ENCODE measurements around the gene WIPF2. TPM values are rescaled to one million over a fixed set of nuclear protein-coding genes. Genes with fewer than 3 reads are reported as not detected.

WIPF2 gene
- total and polyA plus RNA-seq, 2 donors (not counting 3 experiments of a cell fraction or from before 2014, with no cell fraction given), result 8.4 to 30.4 TPM

DNA sequence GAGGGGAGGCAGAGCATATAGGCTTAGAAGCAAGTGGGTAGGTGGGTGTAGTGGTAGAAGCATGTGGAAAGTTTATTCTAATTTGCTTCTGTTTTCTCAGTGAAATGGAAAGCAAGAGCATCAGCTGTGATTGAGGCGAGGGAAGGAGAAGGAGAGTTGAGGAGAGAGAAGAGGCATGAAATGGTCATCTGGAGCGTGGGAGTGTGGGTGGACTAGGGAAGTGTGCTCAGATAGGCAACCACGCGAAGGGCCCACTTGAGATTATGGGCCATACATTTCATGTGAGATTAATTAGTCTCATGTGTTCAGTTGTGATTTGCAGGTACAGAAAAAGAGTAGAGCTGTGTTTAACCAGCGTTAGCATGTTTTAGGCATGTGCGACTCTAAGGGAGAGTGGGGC, 47.8 kb downstream of the WIPF2 start:
- TF ChIP-seq MYC (IDR thresholded peaks at IDR 0.05; ENCODE audit: low read depth, low read length) (no peak), POLR2AphosphoS5 (IDR thresholded peaks at IDR 0.05; ENCODE audit: insufficient read depth, low read depth, low read length) (no peak)
- TF ChIP-seq, protein P1, sequence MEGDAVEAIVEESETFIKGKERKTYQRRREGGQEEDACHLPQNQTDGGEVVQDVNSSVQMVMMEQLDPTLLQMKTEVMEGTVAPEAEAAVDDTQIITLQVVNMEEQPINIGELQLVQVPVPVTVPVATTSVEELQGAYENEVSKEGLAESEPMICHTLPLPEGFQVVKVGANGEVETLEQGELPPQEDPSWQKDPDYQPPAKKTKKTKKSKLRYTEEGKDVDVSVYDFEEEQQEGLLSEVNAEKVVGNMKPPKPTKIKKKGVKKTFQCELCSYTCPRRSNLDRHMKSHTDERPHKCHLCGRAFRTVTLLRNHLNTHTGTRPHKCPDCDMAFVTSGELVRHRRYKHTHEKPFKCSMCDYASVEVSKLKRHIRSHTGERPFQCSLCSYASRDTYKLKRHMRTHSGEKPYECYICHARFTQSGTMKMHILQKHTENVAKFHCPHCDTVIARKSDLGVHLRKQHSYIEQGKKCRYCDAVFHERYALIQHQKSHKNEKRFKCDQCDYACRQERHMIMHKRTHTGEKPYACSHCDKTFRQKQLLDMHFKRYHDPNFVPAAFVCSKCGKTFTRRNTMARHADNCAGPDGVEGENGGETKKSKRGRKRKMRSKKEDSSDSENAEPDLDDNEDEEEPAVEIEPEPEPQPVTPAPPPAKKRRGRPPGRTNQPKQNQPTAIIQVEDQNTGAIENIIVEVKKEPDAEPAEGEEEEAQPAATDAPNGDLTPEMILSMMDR (IDR thresholded peaks at IDR 0.05; ENCODE audit: extremely low read depth in 1 of 2, insufficient read depth in 1 of 2, low read depth in 1 of 2, low read length in 2 of 2), result no peak
- H3K4me2 ChIP-seq (ENCODE audit: insufficient read depth, low read length), result no peak overlapping the region
- H4K20me1 ChIP-seq (replicated peaks; ENCODE audit: control insufficient read depth, extremely low read depth, insufficient read depth, low read length), result no peaks in the 10 kb centered on the region
- ChIA-PET POLR2A (no interaction called here), CTCF (interaction anchor here (0.8 to 3.2 kb wide), 5 partner anchors 14 to 65 kb away, joined by 3 to 9 read pairs (median 3); no protein-coding TSS in a partner anchor)
- no peaks in the 10 kb centered on the region for H3K9me3 ChIP-seq (replicated peaks; ENCODE audit: control insufficient read depth, insufficient read depth, low read length)
- H3K4me3 ChIP-seq (replicated peaks in 1 of 3; ENCODE audit: insufficient read depth in 1 of 3, low read depth in 1 of 3, low read length in 3 of 3), result no peak overlapping the region
- no peak overlapping the region for H3K27ac ChIP-seq (ENCODE audit: insufficient read depth, low read depth, low read length)
- H3K9ac ChIP-seq (replicated peaks; ENCODE audit: extremely low read depth, insufficient read depth, low read length), result no peak overlapping the region
- intact Hi-C loops (cut with micrococcal nuclease) (no loop called here), dilution Hi-C loops (cut with MboI; ENCODE audit: extremely low pct_ligation_motif_present, low sequenced_read_pairs) (no loop called here)
- no peaks in the 10 kb centered on the region for H3K79me2 ChIP-seq (ENCODE audit: control insufficient read depth, insufficient read depth, low read length)
- H3K9me1 ChIP-seq (replicated peaks; ENCODE audit: control insufficient read depth, extremely low read depth, insufficient read depth, low read length), result no peaks in the 10 kb centered on the region
- no peaks in the 10 kb centered on the region for H3K27me3 ChIP-seq (ENCODE audit: control insufficient read depth in 2 of 2, insufficient read depth in 2 of 2, low read length in 2 of 2)
- H3K4me1 ChIP-seq (ENCODE audit: control insufficient read depth, extremely low read depth, insufficient read depth, low read length), result no peaks in the 10 kb centered on the region
- FAIRE-seq (no peak), DNase-seq (ENCODE audit: low read depth, low spot score) (no peak)
- BruUV-seq (replicated peaks), result no TSS peak
- H2AFZ ChIP-seq (ENCODE audit: low read depth, low read length), result no peak overlapping the region
- peaks cover 12 to 30% of the 10 kb centered on the region in 2 experiments for H3K36me3 ChIP-seq (ENCODE audit: control insufficient read depth in 2 of 2, extremely low read depth in 1 of 2, insufficient read depth in 2 of 2, low read length in 2 of 2)

DNA sequence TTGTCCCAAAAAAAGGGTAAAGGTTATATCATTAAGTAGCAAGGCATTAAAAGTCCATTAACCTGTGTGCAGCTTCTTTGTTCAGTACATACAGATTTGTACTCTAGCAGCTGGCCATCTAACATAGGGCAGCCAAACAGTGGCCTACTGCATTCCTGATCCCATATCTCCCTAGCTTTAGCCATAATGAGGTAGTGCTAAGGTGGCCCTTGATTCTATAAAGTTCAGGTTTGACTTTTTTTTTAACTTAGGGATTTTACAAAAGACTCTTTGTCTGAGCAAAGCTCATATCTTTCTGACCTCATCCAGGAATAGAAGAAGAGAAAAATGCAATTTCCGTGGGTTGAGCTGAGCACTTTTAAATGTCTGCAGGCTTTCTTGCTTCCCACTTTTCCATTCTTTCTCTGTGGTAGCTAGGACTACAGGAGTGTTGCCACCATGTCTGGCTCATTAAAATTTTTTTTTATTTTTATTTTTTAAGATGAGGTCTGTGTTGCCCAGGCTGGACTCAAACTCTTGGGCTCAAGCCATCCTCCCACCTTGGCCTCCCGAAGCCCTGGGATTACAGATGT, 49.1 kb downstream of the WIPF2 start:
- Histone ChIP-seq H3K4me1 (ENCODE audit: control insufficient read depth, extremely low read depth, insufficient read depth, low read length) (no peaks in the 10 kb centered on the region), H3K27me3 (ENCODE audit: control insufficient read depth in 2 of 2, insufficient read depth in 2 of 2, low read length in 2 of 2) (no peaks in the 10 kb centered on the region), H4K20me1 (replicated peaks; ENCODE audit: control insufficient read depth, extremely low read depth, insufficient read depth, low read length) (no peaks in the 10 kb centered on the region), H3K9me3 (replicated peaks; ENCODE audit: control insufficient read depth, insufficient read depth, low read length) (no peaks in the 10 kb centered on the region), H3K9me1 (replicated peaks; ENCODE audit: control insufficient read depth, extremely low read depth, insufficient read depth, low read length) (no peaks in the 10 kb centered on the region), H3K36me3 (ENCODE audit: control insufficient read depth in 2 of 2, extremely low read depth in 1 of 2, insufficient read depth in 2 of 2, low read length in 2 of 2) (peaks cover 7 to 25% of the 10 kb centered on the region in 2 experiments), H3K9ac (replicated peaks; ENCODE audit: extremely low read depth, insufficient read depth, low read length) (no peak overlapping the region), H3K79me2 (ENCODE audit: control insufficient read depth, insufficient read depth, low read length) (no peaks in the 10 kb centered on the region), H2AFZ (ENCODE audit: low read depth, low read length) (no peak overlapping the region), H3K27ac (ENCODE audit: insufficient read depth, low read depth, low read length) (no peak overlapping the region), H3K4me3 (replicated peaks in 1 of 3; ENCODE audit: insufficient read depth in 1 of 3, low read depth in 1 of 3, low read length in 3 of 3) (no peak overlapping the region), H3K4me2 (ENCODE audit: insufficient read depth, low read length) (no peak overlapping the region)
- FAIRE-seq (no peak), DNase-seq (ENCODE audit: low read depth, low spot score) (no peak)
- no peak for TF ChIP-seq POLR2AphosphoS5 (IDR thresholded peaks at IDR 0.05; ENCODE audit: insufficient read depth, low read depth, low read length)
- TF ChIP-seq, protein P1 (IDR thresholded peaks at IDR 0.05; ENCODE audit: extremely low read depth in 1 of 2, insufficient read depth in 1 of 2, low read depth in 1 of 2, low read length in 2 of 2), result no peak
- intact Hi-C loops (cut with micrococcal nuclease) (no loop called here), dilution Hi-C loops (cut with MboI; ENCODE audit: extremely low pct_ligation_motif_present, low sequenced_read_pairs) (no loop called here)
- ChIA-PET CTCF (interaction anchor here (0.9 to 3.2 kb wide), 5 partner anchors 10 to 50 kb away, joined by 3 to 9 read pairs (median 3); no protein-coding TSS in a partner anchor), POLR2A (no interaction called here)
- BruUV-seq (replicated peaks), result no TSS peak

Data from endothelial cell of umbilical vein (primary cell).